Memory B cell (primary cell): Measurements from ENCODE around the gene FUNDC2.
A peak's percentile ranks its signal among the peaks of the same experiment; 100 is the strongest.

ENCODE experiments used
- ATAC-seq: fragments of 150-1000 bp; cut with Tn5 transposase; 2 replicates; pipeline ENCODE4 v1.10.0; 2021; ENCODE audit warnings: low read depth, mild to moderate bottlenecking, moderate library complexity
- DNase-seq, 2 donors: peaks; one replicate each; pipeline ENCODE4 v3.0.0; 2022; ENCODE audit warnings: low spot score in 2 of 2
- H3K27ac Mint-ChIP-seq: one replicate; pipeline ENCODE4 v1.8.0; 2022; ENCODE audit warnings: mild to moderate bottlenecking, moderate library complexity, mixed read lengths
- H3K27me3 Mint-ChIP-seq: one replicate; pipeline ENCODE4 v1.8.0; 2022; ENCODE audit warnings: mixed read lengths
- H3K36me3 Mint-ChIP-seq: one replicate; pipeline ENCODE4 v1.8.0; 2022; ENCODE audit warnings: mild to moderate bottlenecking, mixed read lengths
- H3K4me1 Mint-ChIP-seq: one replicate; pipeline ENCODE4 v1.8.0; 2022; ENCODE audit warnings: mixed read lengths
- H3K4me3 Mint-ChIP-seq: one replicate; pipeline ENCODE4 v1.8.0; 2022; ENCODE audit warnings: mild to moderate bottlenecking, moderate library complexity, mixed read lengths
- H3K9me3 Mint-ChIP-seq: one replicate; pipeline ENCODE4 v1.8.0; 2022; ENCODE audit warnings: mixed read lengths

FUNDC2 gene

DNA sequence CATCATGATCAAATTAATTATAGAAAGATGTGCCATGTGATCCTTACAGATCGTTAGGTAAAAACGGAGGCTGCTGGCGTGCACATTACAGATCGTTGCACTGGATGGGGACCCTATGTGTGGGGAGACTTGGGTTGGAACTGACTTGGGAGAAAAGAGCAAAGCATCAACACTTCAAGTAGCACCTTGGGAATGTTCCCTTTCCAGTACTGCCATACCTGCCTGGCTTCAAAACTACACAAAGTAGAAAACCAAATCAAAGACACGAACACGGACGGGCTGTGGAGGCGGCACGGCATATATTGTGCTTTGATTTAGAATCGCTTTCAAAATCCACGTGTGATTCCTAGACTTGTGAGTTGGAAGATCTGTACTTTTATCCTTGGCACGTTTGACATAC, 43.4 kb downstream of the FUNDC2 start:
- Mint-ChIP-seq H3K27me3 (no peaks in the 10 kb centered on the region), H3K4me1 (peaks cover 24% of the 10 kb centered on the region), H3K36me3 (peaks cover 10% of the 10 kb centered on the region), H3K4me3 (peak overlapping the region; percentile 81), H3K9me3 (no peaks in the 10 kb centered on the region), H3K27ac (peak overlapping the region; percentile 93)
- DNase-seq (no peak), ATAC-seq (no peak)

DNA sequence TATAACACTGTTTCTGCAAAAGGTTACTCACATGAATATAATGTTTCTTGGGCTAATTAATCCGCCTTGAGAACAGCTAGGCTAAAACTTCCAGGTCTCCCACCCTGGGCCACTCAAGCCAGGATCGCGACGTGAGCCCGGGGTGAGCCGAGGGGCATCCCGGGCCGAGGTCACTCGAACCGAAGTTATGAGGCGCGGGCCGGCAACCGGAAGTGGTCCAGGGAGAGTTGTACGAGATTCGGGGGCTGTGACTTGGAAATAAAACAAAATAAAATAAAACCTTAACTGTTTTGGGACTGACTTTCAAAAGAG, 44.0 kb downstream of the FUNDC2 start:
- Mint-ChIP-seq H3K27ac (peak overlapping the region; percentile 93), H3K4me1 (peaks cover 29% of the 10 kb centered on the region), H3K4me3 (peak overlapping the region; percentile 81), H3K27me3 (no peaks in the 10 kb centered on the region), H3K9me3 (no peaks in the 10 kb centered on the region), H3K36me3 (peaks cover 15% of the 10 kb centered on the region)
- DNase-seq (no peak), ATAC-seq (no peak)

DNA sequence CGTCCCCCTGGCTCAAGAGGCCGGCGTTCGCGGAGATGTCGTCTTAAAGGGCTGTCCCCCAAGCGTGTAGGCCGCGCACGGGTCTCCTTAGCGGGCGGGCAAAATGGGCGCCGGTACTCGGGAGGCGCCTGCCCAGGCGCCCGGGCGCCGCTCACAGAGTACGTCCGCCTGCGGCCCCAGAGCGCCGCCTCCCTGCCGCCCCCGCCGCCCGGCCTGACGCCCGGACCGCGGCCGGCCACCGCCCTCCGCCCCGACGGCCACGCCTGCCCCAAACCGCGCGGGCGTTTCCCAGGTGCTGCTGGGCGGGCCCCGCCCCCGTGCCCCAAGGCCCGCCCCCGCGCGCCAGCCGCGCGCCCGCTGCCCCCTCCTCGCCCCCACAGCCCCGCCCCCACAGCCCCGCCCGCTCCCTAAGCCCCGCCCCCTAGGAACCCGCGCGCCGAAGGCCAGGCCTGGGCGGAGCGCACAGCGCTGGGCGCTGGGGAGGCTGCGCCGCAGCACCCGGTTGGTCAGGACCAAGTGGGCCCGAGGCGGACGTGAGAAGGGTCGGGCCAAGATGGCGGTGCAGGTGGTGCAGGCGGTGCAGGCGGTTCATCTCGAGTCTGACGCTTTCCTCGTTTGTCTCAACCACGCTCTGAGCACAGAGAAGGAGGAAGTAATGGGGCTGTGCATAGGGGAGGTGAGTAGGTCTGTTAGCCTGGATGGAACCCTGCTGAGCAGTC, 44.5 kb downstream of the FUNDC2 start, which contains the start of the genes BRCC3, CMC4 and MTCP1:
Gene BRCC3 (plus strand): TSS at position 534 of the 719 bp plus-strand sequence. CDS start 20 bp downstream, at position 554.
Gene CMC4 (minus strand): TSS at position 162 of the 719 bp plus-strand sequence. CDS start 7,113 bp downstream, outside the sequence.
Gene MTCP1 (minus strand): TSS at position 162 of the 719 bp plus-strand sequence. CDS start 5,126 bp downstream, outside the sequence.
- ATAC-seq (peak; percentile 77), DNase-seq (peak; percentile 65 to 74)
- H3K27ac Mint-ChIP-seq: peak within 1 kb of the TSS; percentile 93
- peak within 1 kb of the TSS; percentile 90 for H3K4me3 Mint-ChIP-seq
- no peaks in the 10 kb centered on the region for H3K9me3 Mint-ChIP-seq
- H3K4me1 Mint-ChIP-seq: peaks cover 29% of the 10 kb centered on the region
- no peaks in the 10 kb centered on the region for H3K27me3 Mint-ChIP-seq
- H3K36me3 Mint-ChIP-seq: peaks cover 17% of the 10 kb centered on the region

DNA sequence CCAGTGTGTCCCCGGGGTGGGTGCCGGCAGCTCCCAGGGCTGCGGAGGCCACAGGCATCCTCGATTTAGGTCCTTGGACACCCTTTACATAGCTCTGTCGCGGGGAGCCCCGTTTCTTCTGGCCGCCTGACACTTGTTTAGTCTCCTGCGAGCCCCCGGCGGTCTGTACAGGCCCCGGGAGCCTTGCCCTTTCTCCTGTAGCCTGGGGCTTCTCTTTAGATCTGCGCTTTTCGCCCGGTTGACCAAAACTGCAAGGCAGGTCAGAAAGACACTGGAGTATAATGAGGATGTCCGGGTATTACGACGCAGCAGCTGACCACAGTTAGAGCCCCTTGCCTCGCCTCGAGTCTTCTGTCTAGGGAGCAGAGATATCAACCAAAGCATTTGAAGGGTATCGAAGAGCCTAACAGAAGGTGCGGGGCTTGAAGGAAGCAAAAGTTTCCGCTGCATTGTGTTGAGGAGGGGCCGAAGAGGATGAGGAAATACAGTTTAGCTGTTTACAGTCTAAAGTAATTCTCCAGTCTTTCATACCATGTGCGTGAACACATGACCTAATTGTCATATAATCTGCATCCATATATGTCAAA, 45.1 kb downstream of the FUNDC2 start:
- no peaks in the 10 kb centered on the region for H3K27me3 Mint-ChIP-seq
- DNase-seq (no peak), ATAC-seq (no peak)
- H3K9me3 Mint-ChIP-seq: no peaks in the 10 kb centered on the region
- H3K36me3 Mint-ChIP-seq: peaks cover 17% of the 10 kb centered on the region
- H3K4me3 Mint-ChIP-seq: peak overlapping the region; percentile 90
- peaks cover 29% of the 10 kb centered on the region for H3K4me1 Mint-ChIP-seq
- peak overlapping the region; percentile 93 for H3K27ac Mint-ChIP-seq

DNA sequence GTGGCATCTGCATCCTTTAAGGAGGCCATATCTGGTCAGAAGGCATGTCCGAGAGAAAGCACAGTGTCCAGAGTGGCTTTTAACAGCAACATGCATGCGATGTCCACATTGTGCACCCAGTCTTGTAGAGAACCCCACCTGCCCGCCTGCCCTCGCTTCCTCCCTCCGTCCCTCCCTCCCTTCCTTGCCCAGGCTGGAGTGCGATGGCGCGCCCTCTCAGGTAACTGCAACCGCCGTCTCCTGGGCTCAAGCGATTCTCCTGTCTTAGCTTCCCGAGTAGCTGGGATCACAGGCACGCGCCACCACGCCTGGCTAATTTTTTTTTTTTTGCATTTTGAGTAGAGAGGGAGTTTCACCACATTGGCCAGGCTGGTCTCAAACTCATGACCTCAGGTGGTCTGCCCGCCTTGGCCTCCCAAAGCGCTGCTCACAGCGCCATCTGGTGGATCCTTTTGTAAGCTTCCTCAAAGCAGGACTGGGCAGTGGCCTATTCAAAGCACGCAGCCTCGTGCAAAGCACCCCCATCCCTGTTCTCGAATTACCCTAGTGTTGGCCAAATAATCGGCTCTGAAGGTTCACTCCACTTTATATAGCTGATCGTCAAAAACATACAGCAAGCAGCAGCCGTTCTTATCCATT, 59.7 kb downstream of the FUNDC2 start:
- no peaks in the 10 kb centered on the region for H3K9me3 Mint-ChIP-seq
- peaks cover 2% of the 10 kb centered on the region for H3K4me1 Mint-ChIP-seq
- ATAC-seq: peak; percentile 52
- DNase-seq: peak; percentile 20 to 34
- H3K4me3 Mint-ChIP-seq: no peak overlapping the region
- no peak overlapping the region for H3K27ac Mint-ChIP-seq
- H3K27me3 Mint-ChIP-seq: no peaks in the 10 kb centered on the region
- peaks cover 9% of the 10 kb centered on the region for H3K36me3 Mint-ChIP-seq

DNA sequence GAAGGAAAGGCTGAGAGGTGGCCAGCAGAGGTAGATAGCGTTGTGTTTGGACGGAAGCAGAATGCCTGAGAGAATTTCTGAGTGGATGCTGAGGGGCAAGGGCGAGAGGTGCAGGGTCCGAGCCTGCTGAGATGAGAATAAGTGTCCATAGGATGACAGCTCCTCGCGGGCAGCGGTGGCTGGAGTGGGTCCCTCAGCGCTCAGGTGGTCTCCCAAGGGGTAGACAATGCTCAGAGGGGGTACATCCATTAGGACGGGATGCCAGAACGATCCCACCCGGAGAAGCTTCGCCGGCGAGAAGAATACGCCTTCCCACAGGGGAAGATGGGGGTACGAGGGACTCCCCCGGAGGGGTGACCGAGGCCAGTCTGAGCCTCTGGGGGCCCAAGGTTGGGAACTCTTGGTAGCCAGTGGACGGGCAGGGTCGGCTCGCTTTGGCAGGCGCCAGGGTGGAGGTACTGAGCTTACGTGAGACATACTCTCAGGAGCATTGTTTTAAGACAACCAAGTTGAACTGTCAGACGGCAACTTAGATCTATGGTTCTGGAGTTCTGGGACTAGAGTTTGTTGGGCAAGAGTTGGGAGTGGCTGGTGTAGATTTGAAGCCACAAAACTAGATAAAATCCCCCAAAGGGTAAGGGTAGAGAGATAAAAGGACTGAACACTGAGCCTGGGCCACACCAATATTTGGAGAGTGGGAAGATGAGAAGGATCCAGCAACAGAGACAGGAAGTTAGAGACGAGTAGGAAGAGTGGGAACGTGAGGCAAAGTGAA, 60.5 kb downstream of the FUNDC2 start:
- Mint-ChIP-seq H3K27ac (no peak overlapping the region), H3K36me3 (peaks cover 9% of the 10 kb centered on the region), H3K4me1 (peaks cover 2% of the 10 kb centered on the region), H3K4me3 (no peak overlapping the region), H3K27me3 (no peaks in the 10 kb centered on the region), H3K9me3 (no peaks in the 10 kb centered on the region)
- ATAC-seq: no peak
- DNase-seq: no peak

DNA sequence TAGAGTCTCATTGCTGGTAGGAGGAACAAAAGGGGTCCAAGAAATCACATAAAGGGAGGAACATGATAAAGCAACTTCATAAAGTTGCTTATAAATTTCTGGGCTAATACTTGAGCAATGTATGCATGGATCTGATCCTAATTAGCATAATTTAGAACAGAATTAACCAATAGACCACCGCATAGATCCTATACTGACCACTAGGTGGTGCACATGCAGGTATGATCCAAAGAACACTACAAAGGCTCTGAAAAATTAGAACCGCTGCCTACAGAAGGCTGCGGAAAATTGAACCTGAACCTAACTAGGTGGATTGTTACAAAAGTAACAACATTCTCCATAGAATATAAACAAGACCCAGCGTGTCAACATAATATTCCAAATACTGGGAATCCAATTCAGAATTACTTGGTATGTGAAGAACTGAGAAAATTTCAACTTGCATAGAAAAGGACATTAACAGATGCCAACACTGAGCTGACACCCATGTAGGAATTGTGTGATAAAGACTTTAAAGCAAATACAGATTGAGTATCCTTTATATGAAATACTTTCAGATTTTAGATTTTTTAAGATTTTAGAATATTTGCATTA, 67.9 kb downstream of the FUNDC2 start:
- Mint-ChIP-seq H3K4me1 (no peaks in the 10 kb centered on the region), H3K27me3 (no peaks in the 10 kb centered on the region), H3K9me3 (no peaks in the 10 kb centered on the region), H3K27ac (no peak overlapping the region), H3K4me3 (no peak overlapping the region), H3K36me3 (peaks cover 10% of the 10 kb centered on the region)
- ATAC-seq (peak; percentile 63), DNase-seq (peak in 1 of 2 donors; percentile 4)

DNA sequence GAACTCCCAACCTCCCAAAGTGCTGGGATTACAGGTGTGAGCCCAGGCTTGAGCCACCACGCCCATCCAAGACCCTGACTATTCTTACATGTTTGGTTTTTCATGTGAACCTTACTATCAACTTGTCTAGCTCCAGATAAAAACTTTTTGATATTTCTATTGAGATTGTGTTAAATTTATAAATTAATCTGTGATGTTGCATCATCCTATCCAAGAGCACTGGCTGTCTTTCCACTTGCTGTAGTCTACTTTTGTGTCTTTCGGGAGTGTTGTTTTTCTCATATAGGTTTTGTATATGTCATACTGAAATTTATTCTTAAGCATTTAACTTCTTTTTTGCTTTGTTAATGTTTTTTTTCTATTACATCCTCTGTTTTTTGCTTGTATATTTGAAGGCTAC, 79.3 kb downstream of the FUNDC2 start:
- peaks cover 8% of the 10 kb centered on the region for H3K36me3 Mint-ChIP-seq
- no peaks in the 10 kb centered on the region for H3K27me3 Mint-ChIP-seq

DNA sequence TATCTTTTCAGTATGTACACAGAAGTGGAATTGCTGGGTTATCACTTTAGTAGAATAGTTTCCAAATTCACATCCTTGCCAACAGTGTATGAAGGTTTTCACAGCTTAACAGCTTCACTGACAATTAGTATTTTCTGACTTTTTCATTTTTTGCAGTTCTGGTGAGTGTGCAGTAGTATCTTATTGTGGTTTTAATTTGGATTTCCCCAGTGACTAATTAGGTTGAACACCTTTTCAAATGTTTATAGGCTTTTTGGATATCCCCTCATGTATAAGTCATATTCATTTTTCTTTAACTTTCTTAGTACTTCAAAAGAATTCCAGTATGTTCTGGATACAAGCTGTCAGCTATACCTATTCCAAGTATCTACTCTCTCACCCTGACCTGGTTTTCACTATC, 81.8 kb downstream of the FUNDC2 start:
- no peak overlapping the region for H3K4me3 Mint-ChIP-seq
- peaks cover 9% of the 10 kb centered on the region for H3K36me3 Mint-ChIP-seq
- DNase-seq (no peak), ATAC-seq (no peak)
- H3K27ac Mint-ChIP-seq: no peak overlapping the region
- H3K9me3 Mint-ChIP-seq: no peaks in the 10 kb centered on the region
- H3K4me1 Mint-ChIP-seq: no peaks in the 10 kb centered on the region
- no peaks in the 10 kb centered on the region for H3K27me3 Mint-ChIP-seq

More for the DNA sequence above, 79.3 kb downstream of the FUNDC2 start:
- ATAC-seq: no peak
- Mint-ChIP-seq H3K4me3 (no peak overlapping the region), H3K27ac (no peak overlapping the region), H3K4me1 (no peaks in the 10 kb centered on the region), H3K9me3 (no peaks in the 10 kb centered on the region)
- no peak for DNase-seq
